ENCODE data around the gene PER1. TPM values are rescaled to one million over a fixed set of nuclear protein-coding genes. Genes with fewer than 3 reads are reported as not detected.
A peak's percentile ranks its signal among the peaks of the same experiment; 100 is the strongest.

PER1 gene
- total and polyA plus RNA-seq, 9 of the 15 experiments (the other 6 are each of a cell fraction or from before 2014, with no cell fraction given) = 0.13 to 26.0 (median 3.4) TPM

- TF ChIP-seq AFF1 (IDR thresholded peaks at IDR 0.05; ENCODE audit: low read depth in 1 of 2, partially characterized antibody in 2 of 2) = peak; percentile 34 to 45
- TF ChIP-seq ELF1 (tag; IDR thresholded peaks at IDR 0.05) = peak; percentile 54; the same call in 1 of the 2 replicates
- TF ChIP-seq L3MBTL2 (IDR thresholded peaks at IDR 0.05) = peak; percentile 36
- no peak for TF ChIP-seq RBM34 (IDR thresholded peaks at IDR 0.05; ENCODE audit: borderline replicate concordance, insufficient read depth, low read length)
- TF ChIP-seq ZNF263 (CRISPR knock-in tag; IDR thresholded peaks at IDR 0.05; ENCODE audit: borderline replicate concordance) = peak; percentile 1; the same call in 1 of the 2 replicates
- TF ChIP-seq SPI1 (IDR thresholded peaks at IDR 0.05; ENCODE audit: borderline replicate concordance, low read depth, low read length) = 0 out of 2 replicates have a peak, but pooled peaks have one; percentile 19
- no peak for TF ChIP-seq MEIS2 (IDR thresholded peaks at IDR 0.05; ENCODE audit: partially characterized antibody)
- no peak for TF ChIP-seq ATF6 (CRISPR knock-in tag; IDR thresholded peaks at IDR 0.05)
- TF ChIP-seq ETV5 (CRISPR knock-in tag; IDR thresholded peaks at IDR 0.05; ENCODE audit: low read depth) = peak; percentile 19; the same call in 1 of the 2 replicates
- TF ChIP-seq ZNF431 (CRISPR knock-in tag; IDR thresholded peaks at IDR 0.05) = peak; percentile 7; the same call in 1 of the 2 replicates
- peak in 1 of 2 experiments; percentile 80; a peak in 2 of 4 replicates for TF ChIP-seq CSDE1 (IDR thresholded peaks at IDR 0.05)
- no peak for TF ChIP-seq THRA (IDR thresholded peaks at IDR 0.05)
- peak in 1 of 2 experiments; percentile 22; a peak in 1 of 4 replicates for TF ChIP-seq RAD21 (CRISPR knock-in tag; conservative IDR thresholded peaks at IDR 0.05 in 1 of 2, IDR thresholded peaks at IDR 0.05 in 1 of 2)
- peak; percentile 86 for TF ChIP-seq HMBOX1 (IDR thresholded peaks at IDR 0.05)
- TF ChIP-seq GABPB1 (CRISPR knock-in tag; IDR thresholded peaks at IDR 0.05) = peak; percentile 78
- TF ChIP-seq DLX4 (CRISPR knock-in tag; IDR thresholded peaks at IDR 0.05) = no peak
- no peak for TF ChIP-seq ELF2 (CRISPR knock-in tag; IDR thresholded peaks at IDR 0.05)
- TF ChIP-seq TCF7 (IDR thresholded peaks at IDR 0.05; ENCODE audit: borderline replicate concordance) = 0 out of 2 replicates have a peak, but pooled peaks have one; percentile 30
These were observed 34.7 kb upstream of the PER1 start (continued) for GRCh38 chr17:8186787-8187516.

Measured in K562 (cell line).